Skeletal muscle tissue (tissue), 5 donors: ENCODE results near the gene EIF4A3. TPM values are rescaled to one million over a fixed set of nuclear protein-coding genes. Genes with fewer than 3 reads are reported as not detected.

Experiments used
- H3K27ac ChIP-seq: one replicate; pipeline ENCODE4 v1.7.0; 2013; ENCODE audit warnings: mild to moderate bottlenecking, low read depth, low read length, inconsistent platforms
- H3K27me3 ChIP-seq, 3 donors: one replicate each; pipeline ENCODE4 v1.7.0; 2013; ENCODE audit warnings: low read length in 3 of 3; ENCODE audit not compliant: control insufficient read depth in 3 of 3, insufficient read depth in 3 of 3
- H3K36me3 ChIP-seq, 3 donors: one replicate each; pipeline ENCODE4 v1.7.0; 2013; ENCODE audit warnings: low read length in 3 of 3; ENCODE audit not compliant: control insufficient read depth in 3 of 3, insufficient read depth in 3 of 3
- H3K4me1 ChIP-seq, 3 donors: one replicate each; pipeline ENCODE4 v1.7.0; 2013; ENCODE audit warnings: low read length in 3 of 3, mild to moderate bottlenecking in 3 of 3; ENCODE audit not compliant: control insufficient read depth in 3 of 3, insufficient read depth in 3 of 3
- H3K4me3 ChIP-seq, 3 donors: one replicate each; pipeline ENCODE4 v1.7.0; 2013; ENCODE audit warnings: low read length in 3 of 3
- H3K9ac ChIP-seq, 3 donors: one replicate each; pipeline ENCODE4 v1.7.0; 2013; ENCODE audit warnings: low read length in 3 of 3, mild to moderate bottlenecking in 3 of 3, moderate library complexity in 2 of 3, low read depth in 1 of 3
- H3K9me3 ChIP-seq, 3 donors: one replicate each; pipeline ENCODE4 v1.7.0; 2013; ENCODE audit warnings: low read length in 3 of 3; ENCODE audit not compliant: control insufficient read depth in 3 of 3
- small RNA-seq: library from RNA; depleted of rRNA; stranded (forward); fragments of <200 nt; gene quantifications from one replicate; pipeline ENCODE3, GENCODE V24; 2014
- total RNA-seq: library from RNA; depleted of rRNA; stranded (reverse); fragments of >200 nt; gene quantifications from one replicate; pipeline ENCODE4 v1.2.3, GENCODE V29; 2014
- donor health status: Osteomylitis.

EIF4A3 gene
- total RNA-seq, 1 donor from 2014 or later = 71.5 TPM

GRCh38 chr17:80086081-80086480, 60.8 kb downstream of the EIF4A3 start:
- H3K36me3 ChIP-seq = no peaks in the 10 kb centered on the region
- no peak overlapping the region for H3K4me3 ChIP-seq
- peaks cover 5 to 6% (median 5%) of the 10 kb centered on the region in 3 donors for H3K4me1 ChIP-seq
- H3K27me3 ChIP-seq = no peaks in the 10 kb centered on the region
- no peak overlapping the region for H3K9ac ChIP-seq
- no peak overlapping the region for H3K27ac ChIP-seq
- H3K9me3 ChIP-seq = no peaks in the 10 kb centered on the region

- H3K36me3 ChIP-seq = no peaks in the 10 kb centered on the region
- no peak overlapping the region for H3K9ac ChIP-seq
- H3K27me3 ChIP-seq = no peaks in the 10 kb centered on the region
- H3K27ac ChIP-seq = no peak overlapping the region
- no peak overlapping the region for H3K4me3 ChIP-seq
- no peaks in the 10 kb centered on the region for H3K9me3 ChIP-seq
- H3K4me1 ChIP-seq = peaks cover 5 to 6% (median 5%) of the 10 kb centered on the region in 3 donors
Measured at GRCh38 chr17:80084773-80085172, 62.2 kb downstream of the EIF4A3 start.

Small RNAs within 50 kb of the gene (small RNA-seq; reads per million reads assigned to genes)
- gene AC087741.2 (not detected), gene MIR1268B (not detected)

Other genes starting within 250 kb of the EIF4A3 start
- gene TBC1D16, start 111.3 kb downstream of the EIF4A3 start, total RNA-seq = 19.3 TPM
- 1.0 TPM for gene CCDC40, start 110.5 kb downstream of the EIF4A3 start, total RNA-seq
- gene GAA, start 45.5 kb downstream of the EIF4A3 start, total RNA-seq = 14.1 TPM
- gene CARD14, start 22.9 kb upstream of the EIF4A3 start, total RNA-seq = 0.52 TPM
- gene SGSH, start 73.2 kb upstream of the EIF4A3 start, total RNA-seq = 6.3 TPM
- 7.3 TPM for gene SLC26A11, start 73.3 kb upstream of the EIF4A3 start, total RNA-seq
- 63.2 TPM for gene RNF213, start 113.7 kb upstream of the EIF4A3 start, total RNA-seq